HG03060 (cell line): ENCODE results near the gene AAK1.
"Not testable (repeated sequence)": the region's sequence is repeated elsewhere in the genome, so short reads cannot be mapped to it uniquely, and the experiment has no call there.

Source experiments
- ATAC-seq: cut with Tn5 transposase; IDR thresholded peaks from one replicate; pipeline ENCODE4 v1.9.1; 2021; ENCODE audit warnings: low read depth, moderate number of reproducible peaks; ENCODE audit not compliant: unreplicated experiment

The AAK1 gene

DNA sequence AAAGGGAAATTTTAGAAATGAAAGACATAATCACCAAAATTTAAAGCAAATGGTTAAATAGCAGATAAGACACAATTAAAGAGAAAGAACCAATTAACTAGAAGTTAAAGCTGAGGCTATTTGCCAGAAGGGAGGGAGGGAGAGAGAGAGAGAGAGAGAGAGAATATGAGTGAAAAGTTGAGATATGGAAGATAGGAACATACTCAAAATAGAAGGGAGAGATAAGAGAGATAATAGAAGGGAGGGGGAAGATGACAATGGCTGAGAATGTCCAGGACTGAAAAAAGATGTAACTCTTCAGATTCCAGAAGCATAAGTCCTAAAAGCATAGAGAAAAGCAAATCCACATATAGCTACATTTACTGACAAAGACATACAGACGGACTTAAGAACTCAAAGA is 17.1 kb upstream of the AAK1 start:
- no peak for ATAC-seq

DNA sequence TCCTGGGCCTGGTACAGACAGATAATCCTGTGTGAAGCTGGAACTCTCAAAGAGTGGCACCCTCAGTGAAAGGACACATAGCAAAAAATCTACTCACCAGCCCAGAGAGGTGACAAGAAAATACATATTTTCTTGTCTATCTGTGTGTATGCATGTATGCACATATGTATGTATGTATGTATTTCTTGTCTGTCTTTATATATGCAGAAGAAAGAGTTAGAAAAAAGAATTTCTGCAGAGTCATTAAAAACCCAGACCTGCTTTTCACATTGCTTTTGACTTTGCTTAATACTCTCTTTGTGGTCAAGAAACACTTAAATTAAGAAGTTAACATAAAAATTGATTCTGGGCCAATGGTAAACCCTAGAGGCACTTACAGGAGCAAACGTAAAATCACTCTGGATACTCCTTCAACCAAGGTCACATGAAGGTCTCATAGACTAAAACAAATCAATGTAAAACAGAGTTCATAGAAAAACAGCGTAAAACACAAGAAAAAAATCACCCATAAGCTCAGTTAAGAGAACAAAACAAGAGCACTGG is 16.5 kb upstream of the AAK1 start:
- no peak for ATAC-seq

- ATAC-seq, result no peak
These were observed 15.8 kb upstream of the AAK1 start for GRCh38 chr2:69659349-69659748.

DNA sequence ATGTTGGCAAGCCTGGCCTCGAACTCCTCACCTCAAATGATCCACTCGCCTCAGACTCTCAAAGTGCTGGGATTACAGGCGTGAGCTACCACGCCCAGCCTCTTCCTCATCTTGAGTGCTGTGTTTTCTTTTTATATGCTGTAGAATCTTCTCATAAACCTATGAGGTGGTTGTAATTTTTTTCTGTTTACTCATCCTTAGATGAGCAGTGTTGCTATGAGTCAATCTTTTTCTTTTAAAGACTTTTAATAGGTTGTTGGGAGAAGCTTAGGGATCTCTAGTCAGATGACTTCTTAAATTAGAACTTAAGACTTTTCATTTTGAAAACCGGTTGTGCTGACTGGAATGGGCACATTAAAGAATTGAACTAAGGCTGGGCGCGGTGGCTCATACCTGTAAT is 8.7 kb upstream of the AAK1 start:
- no peak for ATAC-seq

DNA sequence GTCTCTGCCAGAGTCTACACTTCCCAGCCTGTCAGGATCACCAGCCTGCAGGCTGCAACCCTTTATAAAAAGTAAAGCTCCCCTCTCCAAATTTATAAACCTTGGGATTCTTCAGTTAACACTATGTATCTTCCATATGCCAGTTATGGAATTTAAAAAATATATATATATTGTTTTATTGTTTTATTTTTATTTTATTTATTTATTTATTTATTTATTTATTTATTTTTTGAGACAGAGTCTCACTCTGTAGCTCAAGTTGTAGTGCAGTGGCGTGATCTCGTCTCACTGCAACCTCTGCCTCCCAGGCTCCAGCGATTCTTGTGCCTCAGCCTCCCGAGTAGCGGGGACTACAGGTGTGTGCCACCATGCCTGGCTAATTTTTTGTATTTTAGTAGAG is 3.7 kb upstream of the AAK1 start:
- not testable (repeated sequence) for ATAC-seq

- ATAC-seq, result no peak
These were observed 3.2 kb upstream of the AAK1 start for GRCh38 chr2:69646714-69647113.

DNA sequence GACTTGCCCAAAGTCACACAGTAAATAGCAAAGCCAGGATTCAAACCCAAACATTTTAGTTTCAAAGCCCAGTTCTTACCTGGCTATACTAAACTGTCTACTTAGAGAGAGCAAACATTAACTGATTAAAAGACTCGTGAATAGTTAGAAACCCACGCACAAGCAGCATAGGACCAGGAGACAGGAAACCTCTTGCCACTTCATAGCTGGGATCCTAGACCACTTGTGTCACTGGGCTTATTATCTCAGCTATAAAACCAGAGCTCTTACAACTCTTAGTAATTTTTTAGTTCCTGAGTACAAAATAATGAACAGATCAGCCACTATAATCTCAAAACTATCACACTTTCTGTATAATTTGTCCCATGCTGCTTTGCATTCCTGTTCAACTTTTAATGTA is 2.4 kb upstream of the AAK1 start:
- no peak for ATAC-seq

DNA sequence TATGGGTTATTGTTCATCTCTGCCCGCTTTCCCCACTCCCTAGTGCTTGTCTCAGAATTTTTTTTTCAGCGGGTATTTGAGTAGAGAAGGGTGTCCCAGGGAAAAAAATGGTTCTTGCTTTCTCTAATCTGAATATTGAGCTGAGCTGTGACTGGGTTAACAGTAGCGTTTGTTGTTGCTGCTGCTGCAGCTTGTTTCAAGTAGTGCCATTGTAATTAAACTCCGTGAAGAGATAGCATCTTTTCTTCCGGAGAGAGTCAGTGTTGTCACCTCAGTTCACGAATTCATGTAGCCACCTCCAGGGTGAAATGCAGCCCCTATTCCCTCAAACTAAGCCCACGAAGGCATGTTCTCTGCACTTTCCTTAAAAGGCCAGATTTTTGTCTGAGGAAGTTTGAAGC is 1.5 kb upstream of the AAK1 start:
- no peak for ATAC-seq

- ATAC-seq, result no peak
These were observed 1.0 kb upstream of the AAK1 start for GRCh38 chr2:69644506-69644979.

DNA sequence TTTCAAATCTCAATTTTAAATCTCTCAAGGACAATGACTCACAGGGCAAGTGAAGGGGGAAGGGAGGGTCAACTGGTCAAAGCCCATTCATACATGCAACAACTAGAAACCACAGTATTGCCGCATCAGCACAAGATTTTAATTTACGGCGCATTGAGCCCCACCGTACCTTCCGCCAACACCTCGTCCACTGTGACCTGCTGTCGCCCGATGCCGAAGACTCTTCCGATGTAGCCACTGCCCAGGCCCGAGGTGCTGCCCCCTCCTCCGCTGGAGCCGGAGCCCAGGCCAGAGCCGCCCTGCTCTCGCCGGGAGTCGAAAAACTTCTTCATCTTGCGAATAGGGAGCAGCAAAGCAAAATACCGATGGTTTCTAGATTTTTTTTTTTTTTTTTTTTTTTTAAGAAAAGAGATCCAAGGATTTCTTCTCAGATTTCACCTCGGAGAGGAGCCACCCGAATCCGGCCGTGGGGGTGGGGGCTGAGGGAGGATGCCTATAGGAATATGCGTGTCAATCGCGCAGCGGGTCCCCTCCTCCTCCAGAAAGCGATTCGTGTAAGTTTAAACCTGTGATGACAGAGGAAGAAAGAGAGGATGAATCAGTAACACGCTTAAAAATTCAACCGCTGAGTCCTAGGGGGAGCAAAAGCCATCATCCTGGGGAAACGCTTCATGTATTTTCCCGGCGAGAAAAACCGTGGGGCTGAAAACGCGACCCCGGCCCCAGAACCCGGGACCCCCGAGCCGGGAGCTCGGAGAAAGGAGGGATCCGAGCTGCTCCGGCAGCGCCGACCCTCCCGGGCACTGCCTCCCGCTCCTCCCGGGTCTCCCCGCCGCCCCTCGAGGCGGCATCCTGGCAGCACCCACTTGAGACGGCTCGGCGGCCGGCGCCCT is 584 bp downstream of the AAK1 start:
- ATAC-seq, result no peak

DNA sequence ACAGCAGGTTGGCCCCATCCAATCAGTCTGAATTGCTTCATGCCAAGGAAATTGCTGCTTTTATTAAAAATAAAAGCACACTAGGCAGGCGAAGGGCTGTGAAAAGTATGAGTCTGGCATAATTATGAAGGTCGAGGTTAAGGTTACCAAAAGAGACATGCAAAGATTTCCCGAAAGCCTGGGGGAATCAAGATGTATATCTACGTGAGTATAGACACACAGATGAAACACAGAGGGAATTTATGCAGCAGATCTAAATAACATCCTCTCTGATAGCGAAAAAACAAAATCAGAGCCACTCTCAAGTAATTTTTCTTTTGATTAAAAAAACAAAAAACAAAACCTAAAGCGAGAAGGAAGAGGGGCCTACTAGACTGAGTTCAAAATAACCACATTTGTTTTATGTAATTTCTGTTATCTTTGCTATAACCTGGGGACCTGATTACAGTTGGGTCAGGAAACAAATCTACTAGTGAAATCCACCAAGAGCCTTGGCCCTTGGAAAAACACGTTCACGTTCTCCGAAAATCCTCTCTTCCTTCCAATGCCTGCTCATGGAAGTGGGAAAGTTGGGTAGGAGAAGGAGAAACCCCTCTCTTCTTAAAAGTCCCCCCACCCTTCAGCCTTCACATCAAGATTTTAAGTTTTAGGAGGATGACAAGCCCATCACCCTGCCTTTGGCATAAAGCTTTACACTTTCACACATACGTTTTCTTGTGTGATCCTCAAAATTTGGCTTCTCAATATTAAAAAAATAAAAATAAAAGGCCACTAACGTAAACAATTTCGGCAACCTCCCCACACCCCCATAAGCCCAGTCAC is 1.4 kb downstream of the AAK1 start:
- ATAC-seq, result no peak

GRCh38 chr2:69641471-69641870 is 2.1 kb downstream of the AAK1 start:
- ATAC-seq, result no peak

GRCh38 chr2:69639266-69639665 is 4.3 kb downstream of the AAK1 start:
- no peak for ATAC-seq

DNA sequence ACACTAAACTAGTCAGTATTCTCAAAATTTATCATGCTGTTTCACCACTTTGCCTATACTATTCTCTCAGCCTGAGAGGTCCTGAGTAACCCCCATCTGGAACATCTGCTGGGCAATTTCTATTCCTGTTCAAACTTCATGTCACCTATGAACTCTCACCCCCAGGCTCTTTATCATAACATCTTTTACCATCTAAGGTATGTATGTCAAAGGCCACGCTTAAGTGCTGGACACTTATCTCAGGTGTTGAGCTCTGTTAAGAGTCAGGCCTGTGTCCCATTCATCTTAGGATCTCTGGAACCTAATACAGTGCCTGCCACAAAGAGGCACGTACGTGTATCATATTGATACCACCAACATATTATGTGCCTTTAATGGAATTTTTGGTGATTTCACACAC is 4.9 kb downstream of the AAK1 start:
- no peak for ATAC-seq

GRCh38 chr2:69637923-69638322 is 5.6 kb downstream of the AAK1 start:
- no peak for ATAC-seq

DNA sequence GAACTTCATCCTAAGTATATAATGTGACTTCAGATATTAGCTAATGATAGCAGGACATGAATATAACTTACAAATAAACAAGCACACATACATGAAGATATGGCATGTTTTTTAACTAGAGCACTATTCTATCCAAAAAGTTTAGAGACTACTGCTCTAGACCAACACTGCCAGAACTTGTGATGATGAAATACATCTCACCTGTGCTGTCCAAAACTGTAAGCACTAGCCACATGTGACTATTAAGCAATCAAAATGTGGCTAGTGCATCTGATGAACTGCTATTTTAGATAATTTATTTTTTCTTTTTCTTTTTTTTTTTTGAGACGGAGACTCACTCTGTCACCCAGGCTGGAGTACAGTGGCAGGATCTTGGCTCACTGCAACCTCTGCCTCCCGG is 7.1 kb downstream of the AAK1 start:
- no peak for ATAC-seq

DNA sequence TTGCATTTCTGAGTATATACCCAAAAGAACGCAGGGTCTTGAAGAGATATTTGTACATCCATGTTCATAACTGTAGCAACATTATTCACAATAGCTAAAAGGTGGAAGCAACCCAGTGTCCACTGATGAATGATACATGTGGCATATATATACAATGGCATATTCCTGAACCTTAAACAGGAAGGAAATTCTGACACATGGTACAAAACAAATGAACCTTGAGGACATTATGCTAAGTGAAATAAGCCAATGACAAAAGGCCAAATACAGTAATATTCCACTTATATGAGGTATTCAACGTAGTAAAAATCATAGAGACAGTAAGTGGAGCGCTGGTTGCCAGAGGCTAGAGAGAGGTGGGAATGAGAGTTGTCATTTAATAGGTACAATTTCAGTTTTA is 8.1 kb downstream of the AAK1 start:
- ATAC-seq, result no peak

DNA sequence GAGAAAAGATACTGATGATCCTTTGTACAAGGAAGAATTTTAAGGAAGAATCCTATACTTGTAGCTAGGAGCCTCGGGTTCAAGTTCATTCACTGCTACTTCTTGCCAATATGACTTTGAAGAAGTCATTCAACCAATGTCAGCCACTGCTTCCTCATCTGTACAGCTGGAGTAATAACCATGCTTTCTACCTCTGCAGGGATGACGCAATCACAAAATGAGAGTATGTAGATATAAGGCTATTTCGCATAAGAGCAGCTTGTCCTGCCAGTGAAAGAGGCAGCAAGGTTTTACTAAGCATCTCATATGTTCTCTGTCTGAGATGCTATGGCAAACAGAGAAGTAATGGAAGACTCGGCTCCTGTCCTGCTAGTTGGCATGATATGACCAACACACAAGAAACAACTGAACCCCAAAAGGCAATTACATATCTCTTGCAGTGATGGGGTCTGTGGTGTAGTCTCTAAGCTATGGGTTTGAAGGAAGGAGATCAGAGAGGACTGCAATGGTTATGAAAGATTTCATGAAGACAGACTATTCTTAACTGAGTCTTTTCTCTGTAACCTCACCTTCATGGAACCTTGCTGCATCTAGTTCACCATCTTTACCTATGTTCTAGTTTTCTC is 9.2 kb downstream of the AAK1 start:
- ATAC-seq, result no peak

- no peak for ATAC-seq
These were observed 12.1 kb downstream of the AAK1 start for GRCh38 chr2:69631402-69631801.

DNA sequence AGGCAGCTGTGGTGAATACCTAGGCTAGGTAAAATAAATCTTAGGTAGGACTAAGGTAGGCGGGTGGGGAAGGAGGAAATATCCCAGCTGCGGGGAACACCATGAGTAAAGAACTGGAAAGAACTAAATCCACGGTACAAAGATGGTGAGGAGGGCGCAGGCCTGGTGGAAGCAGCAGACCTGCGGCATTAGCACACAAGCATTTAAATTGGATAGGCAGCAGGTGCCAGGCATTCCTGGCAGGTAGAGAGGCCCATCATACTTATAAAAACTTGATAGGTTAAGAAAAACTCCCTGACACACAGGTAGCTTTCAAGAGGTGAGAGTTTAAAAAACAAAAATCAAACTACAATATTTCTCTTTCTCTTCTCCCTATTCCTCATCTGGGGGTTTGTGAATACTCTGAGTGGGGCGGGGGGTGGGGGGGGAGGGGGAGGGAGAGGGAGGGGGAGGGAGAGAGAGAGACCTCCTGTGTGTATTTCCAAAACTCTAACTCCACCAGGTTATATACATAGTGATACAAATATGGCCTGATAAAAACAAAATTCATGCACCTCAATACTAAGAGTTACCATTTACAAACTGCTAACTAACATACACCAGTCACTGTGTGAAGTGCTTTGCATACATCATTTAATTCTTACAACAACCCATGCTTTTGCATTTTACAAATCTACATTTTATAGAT is 13.5 kb downstream of the AAK1 start:
- no peak for ATAC-seq
